Measurements from ENCODE around the gene SHH. TPM values are rescaled to one million over a fixed set of nuclear protein-coding genes. Genes with fewer than 3 reads are reported as not detected.

SHH gene
- total RNA-seq, 1 experiment from 2014 or later: 0.11 TPM

DNA sequence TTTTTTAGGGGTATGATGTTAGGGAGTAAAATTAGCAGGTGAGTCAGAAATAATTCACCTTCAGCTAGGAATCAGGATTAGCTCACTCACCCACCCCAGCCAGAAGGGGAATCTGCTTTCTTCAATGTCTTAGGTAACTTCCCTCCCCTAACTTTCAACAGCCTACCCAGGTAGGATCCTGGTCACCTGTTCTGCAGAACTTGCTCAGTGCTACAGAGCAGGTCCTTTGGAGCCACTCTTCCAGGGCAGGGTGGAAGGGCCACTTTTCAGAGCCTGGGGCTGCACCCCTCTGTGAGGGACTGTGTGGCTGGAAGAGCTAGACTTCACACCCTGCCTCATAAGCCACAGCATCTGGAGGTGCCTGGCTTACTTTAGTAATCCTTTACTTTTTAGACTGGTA, 58.1 kb downstream of the SHH start:
- Histone ChIP-seq H3K36me3 (ENCODE audit: low read depth, low read length) (peaks cover 5% of the 10 kb centered on the region; the same call in 1 of the 2 replicates), H4K20me1 (ENCODE audit: low read length) (peaks cover 26% of the 10 kb centered on the region), H3K9ac (ENCODE audit: low read length) (no peak overlapping the region), H3K4me3 (ENCODE audit: low read length) (no peak overlapping the region), H3K27me3 (ENCODE audit: low read length) (no peaks in the 10 kb centered on the region), H3K9me2 (replicated peaks; ENCODE audit: low read length) (no peaks in the 10 kb centered on the region), H3K9me3 (ENCODE audit: low read length) (no peaks in the 10 kb centered on the region), H3K4me2 (ENCODE audit: low read length) (no peak overlapping the region), H2AFZ (ENCODE audit: low read length) (no peak overlapping the region), H3K4me1 (ENCODE audit: insufficient read depth, low read length) (peaks cover 15% of the 10 kb centered on the region), H3F3A (ENCODE audit: low read length, unreplicated experiment) (no peaks in the 10 kb centered on the region), H3K79me2 (ENCODE audit: low read length) (peaks cover 85% of the 10 kb centered on the region), H3K27ac (ENCODE audit: low read length) (no peak overlapping the region)
- no TSS peak for BruUV-seq (replicated peaks)
- TF ChIP-seq CTCF (conservative IDR thresholded peaks at IDR 0.05; ENCODE audit: low read depth, low read length) (no peak), EZH2 (IDR thresholded peaks at IDR 0.05; ENCODE audit: low read length, unreplicated experiment) (no peak), EZH2phosphoT487 (IDR thresholded peaks at IDR 0.05; ENCODE audit: borderline replicate concordance, low read length) (no peak)
- CTCF ChIA-PET: no interaction called here
- ATAC-seq (no peak), DNase-seq (no peak)
- intact Hi-C loops (cut with micrococcal nuclease): no loop called here
- POLR2A ChIA-PET (ENCODE audit: unreplicated experiment): no interaction called here

GRCh38 chr7:155753446-155753965, 58.8 kb downstream of the SHH start:
- Histone ChIP-seq H3K27me3 (ENCODE audit: low read length) (no peaks in the 10 kb centered on the region), H3K79me2 (ENCODE audit: low read length) (peaks cover 89% of the 10 kb centered on the region), H3K9ac (ENCODE audit: low read length) (no peak overlapping the region), H4K20me1 (ENCODE audit: low read length) (peaks cover 33% of the 10 kb centered on the region), H3K9me3 (ENCODE audit: low read length) (no peaks in the 10 kb centered on the region), H3K4me2 (ENCODE audit: low read length) (no peak overlapping the region), H3F3A (ENCODE audit: low read length, unreplicated experiment) (no peaks in the 10 kb centered on the region), H3K4me1 (ENCODE audit: insufficient read depth, low read length) (peaks cover 15% of the 10 kb centered on the region), H3K36me3 (ENCODE audit: low read depth, low read length) (peaks cover 5% of the 10 kb centered on the region; the same call in 1 of the 2 replicates), H3K4me3 (ENCODE audit: low read length) (no peak overlapping the region), H2AFZ (ENCODE audit: low read length) (no peak overlapping the region), H3K27ac (ENCODE audit: low read length) (no peak overlapping the region), H3K9me2 (replicated peaks; ENCODE audit: low read length) (no peaks in the 10 kb centered on the region)
- intact Hi-C loops (cut with micrococcal nuclease): no loop called here
- no peak for ATAC-seq
- no peak for TF ChIP-seq CTCF (conservative IDR thresholded peaks at IDR 0.05; ENCODE audit: low read depth, low read length)
- no peak for TF ChIP-seq EZH2phosphoT487 (IDR thresholded peaks at IDR 0.05; ENCODE audit: borderline replicate concordance, low read length)
- TF ChIP-seq EZH2 (IDR thresholded peaks at IDR 0.05; ENCODE audit: low read length, unreplicated experiment): no peak
- no peak for DNase-seq
- POLR2A ChIA-PET (ENCODE audit: unreplicated experiment): no interaction called here
- CTCF ChIA-PET: no interaction called here
- no TSS peak for BruUV-seq (replicated peaks)

DNA sequence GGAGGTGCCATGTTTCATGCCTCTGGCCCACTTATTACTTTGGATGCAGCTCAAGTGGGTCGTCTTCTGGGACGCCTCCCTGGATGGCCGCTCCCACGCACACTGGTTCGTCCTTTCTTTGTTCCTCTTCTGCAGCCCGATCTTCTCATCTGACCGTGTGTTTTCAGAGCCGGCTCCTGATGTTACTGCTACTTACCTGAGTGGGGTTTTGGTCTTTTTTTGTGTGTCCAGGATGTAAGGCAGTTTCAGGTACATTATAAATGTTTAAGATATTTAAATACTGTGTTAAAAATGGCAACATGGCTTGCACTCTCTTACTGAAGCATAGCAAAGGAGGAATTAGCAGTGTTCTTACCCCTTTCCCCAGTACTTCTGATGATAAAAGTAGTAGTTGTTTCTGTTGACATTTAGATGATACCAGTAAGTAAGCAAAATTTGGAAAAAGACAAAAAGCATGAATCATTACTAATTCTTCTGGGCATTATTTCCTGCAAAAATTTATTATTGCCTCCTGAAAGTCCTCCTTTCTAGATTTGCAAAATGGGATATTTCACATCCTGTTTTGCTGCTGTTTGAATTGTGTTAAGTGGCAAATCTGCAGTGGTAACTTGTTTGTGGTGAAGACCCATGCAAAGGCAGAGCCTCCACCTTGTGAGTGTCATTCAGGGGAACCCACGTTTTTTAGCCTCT, 59.4 kb downstream of the SHH start:
- POLR2A ChIA-PET (ENCODE audit: unreplicated experiment): no interaction called here
- H3F3A ChIP-seq (ENCODE audit: low read length, unreplicated experiment): no peaks in the 10 kb centered on the region
- peaks cover 38% of the 10 kb centered on the region for H4K20me1 ChIP-seq (ENCODE audit: low read length)
- no peaks in the 10 kb centered on the region for H3K27me3 ChIP-seq (ENCODE audit: low read length)
- CTCF ChIA-PET: no interaction called here
- no peak overlapping the region for H2AFZ ChIP-seq (ENCODE audit: low read length)
- H3K27ac ChIP-seq (ENCODE audit: low read length): no peak overlapping the region
- DNase-seq (no peak), ATAC-seq (no peak)
- no TSS peak for BruUV-seq (replicated peaks)
- TF ChIP-seq CTCF (conservative IDR thresholded peaks at IDR 0.05; ENCODE audit: low read depth, low read length) (no peak), EZH2 (IDR thresholded peaks at IDR 0.05; ENCODE audit: low read length, unreplicated experiment) (no peak), EZH2phosphoT487 (IDR thresholded peaks at IDR 0.05; ENCODE audit: borderline replicate concordance, low read length) (no peak)
- intact Hi-C loops (cut with micrococcal nuclease): no loop called here
- peaks cover 15% of the 10 kb centered on the region for H3K4me1 ChIP-seq (ENCODE audit: insufficient read depth, low read length)
- peaks cover 93% of the 10 kb centered on the region for H3K79me2 ChIP-seq (ENCODE audit: low read length)
- H3K36me3 ChIP-seq (ENCODE audit: low read depth, low read length): peaks cover 9% of the 10 kb centered on the region; the same call in 1 of the 2 replicates
- H3K9me3 ChIP-seq (ENCODE audit: low read length): no peaks in the 10 kb centered on the region
- H3K4me3 ChIP-seq (ENCODE audit: low read length): no peak overlapping the region
- H3K9ac ChIP-seq (ENCODE audit: low read length): no peak overlapping the region
- no peaks in the 10 kb centered on the region for H3K9me2 ChIP-seq (replicated peaks; ENCODE audit: low read length)
- no peak overlapping the region for H3K4me2 ChIP-seq (ENCODE audit: low read length)
